ENCODE data around the gene NUCKS1.

NUCKS1 gene

GRCh38 chr1:205701420-205701819 lies 48.6 kb downstream of the NUCKS1 start:
- DNase-seq: no peak

GRCh38 chr1:205700865-205701401 lies 49.0 kb downstream of the NUCKS1 start:
- DNase-seq: peak in 19 of 56 donors; percentile 8 to 40 (median 30)

GRCh38 chr1:205699416-205699815 lies 50.6 kb downstream of the NUCKS1 start:
- no peak for DNase-seq

- DNase-seq: no peak
Observed at GRCh38 chr1:205698921-205699320, 51.1 kb downstream of the NUCKS1 start.

- no peak for DNase-seq
Observed at GRCh38 chr1:205693421-205693991, 56.5 kb downstream of the NUCKS1 start.

- no peak for DNase-seq
Observed at GRCh38 chr1:205692423-205692822, 57.6 kb downstream of the NUCKS1 start.

GRCh38 chr1:205690122-205690756 lies 59.7 kb downstream of the NUCKS1 start:
- DNase-seq: no peak

- no peak for DNase-seq
Observed at GRCh38 chr1:205689479-205689878, 60.5 kb downstream of the NUCKS1 start.

GRCh38 chr1:205688171-205689080 lies 61.6 kb downstream of the NUCKS1 start:
- no peak for DNase-seq

- no peak for DNase-seq
Observed at GRCh38 chr1:205687242-205687641, 62.7 kb downstream of the NUCKS1 start.

- no peak for DNase-seq
Observed at GRCh38 chr1:205681364-205681763, 68.6 kb downstream of the NUCKS1 start.

- peak in 25 of 56 donors; percentile 24 to 68 (median 48) for DNase-seq
Observed at GRCh38 chr1:205680073-205680851, 69.7 kb downstream of the NUCKS1 start, which contains the start of gene SLC45A3. Gene SLC45A3 (minus strand): TSS chr1:205680509. CDS start chr1:205664656, 15,853 bp downstream.

- DNase-seq: peak in 3 of 56 donors; percentile 12 to 30 (median 30)
Observed at GRCh38 chr1:205678286-205679111, 71.5 kb downstream of the NUCKS1 start.

- peak in 2 of 56 donors; percentile 52 to 59 for DNase-seq
Observed at GRCh38 chr1:205677167-205677566, 72.8 kb downstream of the NUCKS1 start.

- peak in 52 of 56 donors; percentile 26 to 91 (median 74) for DNase-seq
Observed at GRCh38 chr1:205676597-205676996, 73.4 kb downstream of the NUCKS1 start.

- DNase-seq: no peak
Observed at GRCh38 chr1:205676002-205676401, 74.0 kb downstream of the NUCKS1 start.

- no peak for DNase-seq
Observed at GRCh38 chr1:205675247-205675646, 74.7 kb downstream of the NUCKS1 start.

GRCh38 chr1:205672970-205673369 lies 77.0 kb downstream of the NUCKS1 start:
- DNase-seq: no peak

- DNase-seq: no peak
Observed at GRCh38 chr1:205672395-205672889, 77.5 kb downstream of the NUCKS1 start.
